B cell (primary cell): ENCODE results near the gene TANC2. TPM values are rescaled to one million over a fixed set of nuclear protein-coding genes. Genes with fewer than 3 reads are reported as not detected.

Experiments used
- ATAC-seq: fragments of 200-7000 bp; cut with Tn5 transposase; one replicate; pipeline ENCODE4 v1.10.0; 2021; ENCODE audit warnings: low read depth, mild to moderate bottlenecking, moderate number of reproducible peaks, moderate library complexity
- CTCF ChIA-PET: fragments of 350-600 bp; sonication (Branson Sonifier 250); formaldehyde crosslinking; loops from one replicate; lab custom pipeline; 2021; ENCODE audit warnings: antibody characterized with exemption, inconsistent platforms; lab: Charles Lee
- POLR2A ChIA-PET: fragments of 350-600 bp; sonication (Branson Sonifier 250); formaldehyde crosslinking; loops from one replicate; lab custom pipeline; 2021; ENCODE audit warnings: antibody characterized with exemption; lab: Charles Lee
- DNase-seq: peaks from one replicate; pipeline ENCODE4 v3.0.0; 2013
- H2AFZ ChIP-seq: 2 replicates; pipeline ENCODE4 v1.6.1; 2012; ENCODE audit warnings: mild to moderate bottlenecking, low read depth, low read length; ENCODE audit not compliant: insufficient read depth, poor library complexity, severe bottlenecking
- H3K27ac ChIP-seq, 2 donors: 1 replicate in 1 of 2; 2 replicates in 1 of 2; pipeline ENCODE4 v1.5.1; 2012 to 2013; ENCODE audit warnings: low read length in 2 of 2, mild to moderate bottlenecking in 2 of 2, moderate library complexity in 1 of 2
- H3K27me3 ChIP-seq, 4 experiments: fragments of 200-600 bp in 1 of 4; sonication (generic) in 1 of 4; replicated peaks in 1 of 4; 1 replicate in 2 of 4; 2 replicates in 2 of 4; pipeline versions ENCODE4 v1.6.1 to v1.7.0; 2013 to 2016; ENCODE audit warnings: low read length in 3 of 4, mild to moderate bottlenecking in 2 of 4, mixed read lengths in 1 of 4, moderate library complexity in 1 of 4; ENCODE audit not compliant: insufficient read depth in 4 of 4, control insufficient read depth in 3 of 4; ENCODE audit errors: control extremely low read depth in 1 of 4
- H3K36me3 ChIP-seq, 2 experiments: replicated peaks in 1 of 2; 1 replicate in 1 of 2; 2 replicates in 1 of 2; pipeline versions ENCODE4 v1.6.1 to v1.7.1; 2013; ENCODE audit warnings: low read length in 1 of 2; ENCODE audit not compliant: insufficient read depth in 2 of 2, control insufficient read depth in 1 of 2; ENCODE audit errors: control extremely low read depth in 1 of 2, extremely low read depth in 1 of 2
- H3K4me1 ChIP-seq, 2 donors: fragments of 200-600 bp in 1 of 2; sonication (generic) in 1 of 2; 1 replicate in 1 of 2; 2 replicates in 1 of 2; pipeline versions ENCODE4 v1.5.1 to v1.6.1; 2013 to 2017; ENCODE audit warnings: low read length in 2 of 2; ENCODE audit not compliant: control insufficient read depth in 2 of 2, insufficient read depth in 2 of 2
- H3K4me2 ChIP-seq: replicated peaks from 2 replicates; pipeline ENCODE3; 2012; ENCODE audit warnings: mild to moderate bottlenecking, low read depth, low read length; ENCODE audit not compliant: poor library complexity, severe bottlenecking
- H3K4me3 ChIP-seq, 5 experiments: fragments of 200-600 bp in 1 of 5; sonication (generic) in 1 of 5; 1 replicate in 3 of 5; 2 replicates in 2 of 5; pipeline versions ENCODE4 v1.5.1 to v1.7.0; 2011 to 2016; ENCODE audit warnings: low read length in 4 of 5, mild to moderate bottlenecking in 4 of 5, low read depth in 2 of 5, control low read depth in 1 of 5, moderate library complexity in 1 of 5; ENCODE audit not compliant: insufficient read depth in 1 of 5; ENCODE audit errors: control extremely low read depth in 1 of 5, extremely low read depth in 1 of 5
- H3K79me2 ChIP-seq: fragments of 200-600 bp; sonication (generic); one replicate; pipeline ENCODE4 v1.6.0; 2016; ENCODE audit warnings: low read length; ENCODE audit not compliant: control insufficient read depth, insufficient read depth
- H3K9ac ChIP-seq: fragments of 200-600 bp; sonication (generic); 2 replicates; pipeline ENCODE4 v1.6.1; 2017; ENCODE audit warnings: mild to moderate bottlenecking, low read length, moderate library complexity
- H3K9me3 ChIP-seq, 3 donors: one replicate each; pipeline versions ENCODE4 v1.6.1 to v1.7.1; 2013; ENCODE audit warnings: low read length in 2 of 3; ENCODE audit not compliant: control insufficient read depth in 2 of 3, insufficient read depth in 1 of 3; ENCODE audit errors: control extremely low read depth in 1 of 3
- H4K20me1 ChIP-seq: 2 replicates; pipeline ENCODE4 v1.6.0; 2012; ENCODE audit warnings: mild to moderate bottlenecking, low read length; ENCODE audit not compliant: insufficient read depth, control insufficient read depth, poor library complexity, severe bottlenecking
- H3K27ac Mint-ChIP-seq: one replicate; pipeline ENCODE4 v1.8.0; 2021; ENCODE audit warnings: mixed read lengths
- H3K27me3 Mint-ChIP-seq: one replicate; pipeline ENCODE4 v1.8.0; 2021; ENCODE audit warnings: mixed read lengths
- H3K4me1 Mint-ChIP-seq: one replicate; pipeline ENCODE4 v1.8.0; 2021; ENCODE audit warnings: mixed read lengths
- H3K4me3 Mint-ChIP-seq: one replicate; pipeline ENCODE4 v1.8.0; 2021; ENCODE audit warnings: mixed read lengths
- H3K9me3 Mint-ChIP-seq: one replicate; pipeline ENCODE4 v1.8.0; 2022; ENCODE audit warnings: mixed read lengths; ENCODE audit not compliant: insufficient read depth
- EZH2 ChIP-seq: IDR thresholded peaks from 2 replicates; pipeline ENCODE4 v1.6.1; 2012; ENCODE audit warnings: borderline replicate concordance, low read depth, mild to moderate bottlenecking, moderate library complexity, low read length; ENCODE audit not compliant: insufficient read depth, poor library complexity, severe bottlenecking
- WGBS: methylation state at CpG from one replicate; pipeline ENCODE4 v1.1.5; 2013; ENCODE audit warnings: missing lambda C conversion rate; ENCODE audit not compliant: insufficient coverage; 5-methylcytosine and 5-hydroxymethylcytosine counted together
- intact Hi-C: fragments of 100-400 bp; cut with micrococcal nuclease; formaldehyde crosslinking; loops from one replicate; pipeline ENCODE4 v1.10.0; 2022
- polyA plus RNA-seq: library from polyadenylated mRNA; depleted of rRNA; stranded (reverse); fragments of >200 nt; gene quantifications from 2 replicates; pipeline ENCODE4 v1.2.3, GENCODE V29; 2012
- total RNA-seq, 2 donors: library from RNA; stranded (reverse); fragments of 120-200 nt in 1 of 2; gene quantifications; 1 replicate in 1 of 2; 2 replicates in 1 of 2; pipeline versions ENCODE4 v1.2.3 to v1.2.4, GENCODE V29; 2013 to 2022
- TF ChIP-seq, protein P1 (sequence below): fragments of 200-600 bp; IDR thresholded peaks from one replicate; pipeline ENCODE4 v1.8.0; 2022; ENCODE audit warnings: antibody characterized with exemption, mild to moderate bottlenecking

Gene TANC2
- total and polyA plus RNA-seq, 2 donors (not counting 1 experiment from before 2014, with no cell fraction given): 4.6 to 20.4 TPM

- POLR2A ChIA-PET: no interaction called here
- DNase-seq: no peak
- Histone ChIP-seq H3K27me3 (no peaks in the 10 kb centered on the region), H4K20me1 (no peaks in the 10 kb centered on the region), H3K79me2 (no peaks in the 10 kb centered on the region), H3K36me3 (no peaks in the 10 kb centered on the region), H3K9me3 (no peaks in the 10 kb centered on the region), H3K4me3 (no peak overlapping the region), H3K9ac (no peak overlapping the region), H3K27ac (no peak overlapping the region), H2AFZ (no peak overlapping the region), H3K4me1 (no peaks in the 10 kb centered on the region), H3K4me2 (no peak overlapping the region)
- no peak for TF ChIP-seq EZH2
- TF ChIP-seq, protein P1, sequence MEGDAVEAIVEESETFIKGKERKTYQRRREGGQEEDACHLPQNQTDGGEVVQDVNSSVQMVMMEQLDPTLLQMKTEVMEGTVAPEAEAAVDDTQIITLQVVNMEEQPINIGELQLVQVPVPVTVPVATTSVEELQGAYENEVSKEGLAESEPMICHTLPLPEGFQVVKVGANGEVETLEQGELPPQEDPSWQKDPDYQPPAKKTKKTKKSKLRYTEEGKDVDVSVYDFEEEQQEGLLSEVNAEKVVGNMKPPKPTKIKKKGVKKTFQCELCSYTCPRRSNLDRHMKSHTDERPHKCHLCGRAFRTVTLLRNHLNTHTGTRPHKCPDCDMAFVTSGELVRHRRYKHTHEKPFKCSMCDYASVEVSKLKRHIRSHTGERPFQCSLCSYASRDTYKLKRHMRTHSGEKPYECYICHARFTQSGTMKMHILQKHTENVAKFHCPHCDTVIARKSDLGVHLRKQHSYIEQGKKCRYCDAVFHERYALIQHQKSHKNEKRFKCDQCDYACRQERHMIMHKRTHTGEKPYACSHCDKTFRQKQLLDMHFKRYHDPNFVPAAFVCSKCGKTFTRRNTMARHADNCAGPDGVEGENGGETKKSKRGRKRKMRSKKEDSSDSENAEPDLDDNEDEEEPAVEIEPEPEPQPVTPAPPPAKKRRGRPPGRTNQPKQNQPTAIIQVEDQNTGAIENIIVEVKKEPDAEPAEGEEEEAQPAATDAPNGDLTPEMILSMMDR: no peak
- CTCF ChIA-PET: no interaction called here
- H3K4me1 Mint-ChIP-seq: no peaks in the 10 kb centered on the region
- intact Hi-C loops: no loop called here
- no CpG with 5 or more reads among the region's 1 CpG for WGBS
- H3K27ac Mint-ChIP-seq: no peak overlapping the region
- no peaks in the 10 kb centered on the region for H3K9me3 Mint-ChIP-seq
- H3K27me3 Mint-ChIP-seq: peaks cover 30% of the 10 kb centered on the region
- H3K4me3 Mint-ChIP-seq: no peak overlapping the region
- no peak for ATAC-seq
Observed at GRCh38 chr17:62948370-62948769, 17.7 kb upstream of the TANC2 start.

DNA sequence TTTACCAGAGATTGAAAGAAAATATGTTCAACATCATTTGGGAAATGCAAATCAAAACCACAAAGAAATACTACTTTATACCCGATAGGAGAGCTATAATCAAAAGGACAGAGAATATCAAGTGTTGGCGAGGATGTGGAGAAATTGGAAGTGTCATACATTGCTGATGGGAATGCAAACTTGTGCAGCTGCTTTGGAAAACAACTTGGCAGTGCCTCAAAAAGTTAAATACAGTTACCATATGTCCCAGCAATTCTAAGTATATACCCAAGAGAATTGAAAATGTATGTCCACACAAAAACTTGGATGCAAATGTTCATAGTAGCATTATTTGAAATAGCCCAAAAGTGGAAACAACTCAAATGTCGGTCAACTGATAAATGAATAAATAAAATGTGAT is 17.0 kb upstream of the TANC2 start:
- POLR2A ChIA-PET: no interaction called here
- no peak overlapping the region for H3K4me3 ChIP-seq
- H4K20me1 ChIP-seq: no peaks in the 10 kb centered on the region
- H3K27me3 Mint-ChIP-seq: peaks cover 24% of the 10 kb centered on the region
- ATAC-seq: no peak
- no peak overlapping the region for H3K4me3 Mint-ChIP-seq
- intact Hi-C loops: no loop called here
- TF ChIP-seq, protein P1: no peak
- TF ChIP-seq EZH2: no peak
- no peaks in the 10 kb centered on the region for H3K9me3 Mint-ChIP-seq
- DNase-seq: no peak
- H3K27ac Mint-ChIP-seq: no peak overlapping the region
- H3K27me3 ChIP-seq: no peaks in the 10 kb centered on the region
- H3K4me1 Mint-ChIP-seq: no peaks in the 10 kb centered on the region
- H2AFZ ChIP-seq: no peak overlapping the region
- no peaks in the 10 kb centered on the region for H3K9me3 ChIP-seq
- H3K9ac ChIP-seq: no peak overlapping the region
- no peaks in the 10 kb centered on the region for H3K36me3 ChIP-seq
- no peaks in the 10 kb centered on the region for H3K79me2 ChIP-seq
- CTCF ChIA-PET: no interaction called here
- no peak overlapping the region for H3K27ac ChIP-seq
- no peak overlapping the region for H3K4me2 ChIP-seq
- no CpG with 5 or more reads among the region's 3 CpGs for WGBS
- H3K4me1 ChIP-seq: no peaks in the 10 kb centered on the region
